ENCODE data around the gene ARHGEF3.

Gene ARHGEF3

DNA sequence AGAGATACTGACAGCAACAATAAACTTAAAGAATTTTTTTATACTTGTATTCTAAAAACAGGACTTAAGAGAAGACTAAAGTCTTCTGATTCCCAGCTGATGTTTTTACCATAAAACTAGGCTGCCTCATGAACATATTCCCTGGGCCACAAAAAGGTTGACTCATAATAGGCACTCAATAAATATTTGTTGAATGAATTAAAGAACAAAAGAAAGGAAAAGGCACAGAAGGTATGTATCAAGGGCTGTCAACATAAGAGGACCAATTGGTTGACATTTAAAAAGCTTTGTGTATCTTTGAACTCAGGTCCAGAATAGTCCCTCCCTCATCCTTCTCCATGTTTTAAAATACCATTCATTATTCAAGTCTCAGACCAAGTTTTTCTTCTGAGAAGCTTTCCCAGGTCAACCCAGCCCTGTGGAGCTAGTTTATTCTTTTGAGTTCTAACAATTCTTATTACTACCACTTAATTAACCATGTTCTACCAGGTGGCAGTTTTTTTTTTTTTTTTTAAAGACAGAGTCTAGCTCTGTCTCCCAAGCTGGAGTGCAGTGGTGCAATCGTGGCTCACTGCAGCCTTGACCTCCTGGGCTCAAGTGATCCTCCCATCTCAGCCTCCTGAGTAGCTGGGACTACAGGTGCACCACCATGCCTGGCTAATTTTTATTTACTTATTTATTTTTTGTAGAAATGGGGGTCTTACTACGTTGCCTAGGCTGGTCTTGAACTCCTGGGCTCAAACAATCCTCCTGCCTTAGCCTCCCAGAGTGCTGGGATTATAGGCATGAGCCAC is 17.5 kb upstream of the ARHGEF3 start:
- DNase-seq = no peak

DNA sequence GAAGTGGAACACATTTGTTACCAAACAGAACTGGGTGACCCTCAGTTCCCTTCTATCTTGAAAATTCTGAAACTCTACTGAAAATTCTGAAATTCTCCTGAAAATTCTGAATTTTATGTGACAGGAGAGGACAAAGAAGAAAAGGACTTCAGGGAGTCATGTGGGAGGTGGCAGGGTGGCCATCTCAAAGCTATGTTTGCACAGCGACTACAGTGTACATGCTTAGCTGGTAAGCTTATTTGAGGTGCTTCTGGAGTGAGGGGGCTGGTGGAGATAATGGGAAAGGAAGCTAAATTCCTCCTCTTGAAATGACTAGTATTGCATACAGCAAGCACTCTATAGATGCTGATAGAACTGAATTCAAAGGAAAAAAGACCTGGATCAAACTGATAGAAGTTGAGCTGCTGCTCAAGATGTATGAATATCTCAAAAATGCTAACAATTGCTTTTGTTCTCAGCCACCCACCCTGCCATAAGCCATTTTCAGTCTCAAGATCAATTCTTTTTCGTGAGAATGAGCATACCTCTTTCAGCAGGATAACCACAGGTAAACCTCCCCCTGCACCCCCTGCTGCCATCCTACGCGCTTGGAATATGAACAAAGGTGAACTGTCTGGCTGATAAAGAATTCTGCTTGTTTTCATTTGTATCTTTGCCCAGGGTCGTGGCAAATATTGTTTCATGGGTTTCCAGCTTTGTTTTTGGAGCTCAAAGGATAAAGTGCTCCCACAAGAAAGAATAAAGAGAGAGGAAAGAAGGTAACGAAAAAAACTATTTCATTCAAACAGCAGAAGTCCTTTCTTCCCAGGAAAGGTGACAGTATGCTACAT is 16.6 kb upstream of the ARHGEF3 start:
- no peak for DNase-seq

DNA sequence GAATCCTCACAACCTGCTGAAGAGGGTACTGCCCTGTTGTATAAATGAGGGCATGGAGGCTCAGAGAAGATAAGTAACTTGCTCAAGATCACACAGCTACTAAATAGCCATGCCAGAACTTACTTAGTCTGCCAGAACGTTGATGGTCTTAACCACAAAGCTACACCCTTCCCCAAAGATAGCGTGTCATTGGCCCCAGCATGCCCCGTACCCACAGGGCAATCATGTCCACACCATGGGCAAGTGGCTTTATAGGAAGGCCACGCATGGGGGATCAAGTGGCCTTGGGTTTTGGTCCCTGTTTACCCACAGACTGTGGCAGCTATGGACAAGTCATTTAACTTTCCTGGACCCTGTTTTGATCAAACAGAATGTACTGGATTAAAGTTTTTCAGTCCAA is 15.9 kb upstream of the ARHGEF3 start:
- DNase-seq = no peak

DNA sequence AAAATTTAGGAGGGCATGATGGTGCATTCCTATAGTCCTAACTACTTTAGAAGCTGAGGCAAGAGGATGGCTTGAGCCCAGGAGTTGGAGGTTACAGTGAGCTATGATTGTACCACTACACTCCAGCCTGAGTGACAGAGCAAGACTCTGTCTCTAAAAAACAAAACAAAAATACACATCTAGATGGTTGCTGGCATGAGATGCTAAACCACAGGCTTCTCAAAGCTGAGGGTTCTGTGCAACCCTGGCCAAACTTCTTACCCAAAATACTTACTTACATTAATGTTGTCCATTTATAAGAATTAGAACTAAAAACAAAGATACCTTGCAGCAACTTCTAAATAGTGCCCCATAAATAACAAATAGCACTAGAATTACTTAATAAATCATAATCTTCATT is 14.3 kb upstream of the ARHGEF3 start:
- no peak for DNase-seq

DNA sequence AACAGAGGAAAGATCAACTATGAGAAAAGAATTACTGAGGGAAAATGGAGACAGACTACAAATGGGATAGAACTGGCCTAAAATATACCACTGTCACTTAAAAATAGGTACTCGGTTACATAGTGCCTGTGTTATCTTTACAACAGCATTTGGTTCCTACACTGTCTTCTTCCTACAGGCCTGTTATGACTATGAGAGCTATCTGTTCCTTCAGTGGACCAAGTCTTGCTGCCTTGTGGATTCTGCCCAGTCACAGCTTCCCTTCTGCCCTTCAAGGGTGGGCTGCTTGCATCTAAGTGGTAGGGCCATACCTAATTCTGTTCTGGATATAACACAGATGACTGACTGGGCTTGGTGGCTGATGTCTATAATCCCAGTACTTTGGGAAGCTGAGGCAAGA is 13.8 kb upstream of the ARHGEF3 start:
- DNase-seq = no peak

DNA sequence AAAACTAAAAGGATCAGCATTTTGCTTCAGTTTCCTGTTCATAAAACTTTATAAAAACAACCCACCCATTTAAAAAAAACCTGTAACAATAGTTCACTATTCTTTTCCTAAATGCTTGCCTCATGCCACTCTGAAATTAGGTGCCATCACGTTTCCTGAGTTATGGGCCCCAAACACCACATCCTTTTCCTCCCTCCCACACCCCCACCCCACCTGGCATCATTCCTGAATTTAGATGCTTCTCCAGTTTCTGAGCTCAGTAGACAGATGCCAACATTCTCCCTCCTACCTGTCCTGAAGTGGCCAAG is 11.9 kb upstream of the ARHGEF3 start:
- no peak for DNase-seq

DNA sequence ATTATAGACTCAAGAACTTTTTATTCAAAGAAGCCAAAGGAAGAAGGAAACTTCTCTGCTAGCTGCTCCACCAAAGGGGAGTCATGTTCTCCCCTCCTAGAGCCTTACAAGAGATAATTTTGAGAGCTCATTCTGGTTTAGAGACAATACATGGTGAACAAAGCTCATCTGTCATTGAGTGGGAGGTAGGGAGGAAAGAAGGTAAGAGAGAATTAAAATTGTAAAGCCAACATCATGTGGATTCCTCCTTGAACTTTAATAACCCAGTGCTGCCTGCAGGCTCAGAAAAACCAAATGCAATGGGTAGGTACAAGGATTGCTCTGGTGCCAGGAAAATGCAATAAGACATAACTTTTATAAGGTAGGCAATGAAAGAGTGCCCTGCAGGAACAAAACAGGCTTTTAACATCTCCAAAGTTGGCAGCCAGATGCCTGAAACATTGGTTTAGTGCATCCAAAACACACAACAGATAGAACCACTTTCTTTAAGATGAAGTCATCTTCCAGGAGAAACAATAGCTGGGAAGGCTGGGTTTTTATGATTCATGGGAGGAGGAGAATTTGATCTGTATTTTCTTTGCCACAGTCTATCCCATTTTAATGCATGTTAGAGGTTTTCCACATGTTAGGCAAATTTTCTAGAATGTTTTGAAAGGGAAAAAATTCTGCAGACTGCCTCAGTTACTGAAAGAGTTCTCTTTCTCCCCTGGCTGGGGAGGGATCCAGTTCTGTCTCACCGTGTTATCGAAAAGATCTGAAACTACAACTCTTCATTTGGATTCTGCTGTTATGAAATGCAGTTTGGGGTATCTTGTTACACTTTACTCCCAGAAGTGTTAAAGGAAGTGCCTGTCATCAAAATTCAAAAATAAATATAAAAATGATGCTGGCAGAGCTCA is 11.3 kb upstream of the ARHGEF3 start:
- no peak for DNase-seq

DNA sequence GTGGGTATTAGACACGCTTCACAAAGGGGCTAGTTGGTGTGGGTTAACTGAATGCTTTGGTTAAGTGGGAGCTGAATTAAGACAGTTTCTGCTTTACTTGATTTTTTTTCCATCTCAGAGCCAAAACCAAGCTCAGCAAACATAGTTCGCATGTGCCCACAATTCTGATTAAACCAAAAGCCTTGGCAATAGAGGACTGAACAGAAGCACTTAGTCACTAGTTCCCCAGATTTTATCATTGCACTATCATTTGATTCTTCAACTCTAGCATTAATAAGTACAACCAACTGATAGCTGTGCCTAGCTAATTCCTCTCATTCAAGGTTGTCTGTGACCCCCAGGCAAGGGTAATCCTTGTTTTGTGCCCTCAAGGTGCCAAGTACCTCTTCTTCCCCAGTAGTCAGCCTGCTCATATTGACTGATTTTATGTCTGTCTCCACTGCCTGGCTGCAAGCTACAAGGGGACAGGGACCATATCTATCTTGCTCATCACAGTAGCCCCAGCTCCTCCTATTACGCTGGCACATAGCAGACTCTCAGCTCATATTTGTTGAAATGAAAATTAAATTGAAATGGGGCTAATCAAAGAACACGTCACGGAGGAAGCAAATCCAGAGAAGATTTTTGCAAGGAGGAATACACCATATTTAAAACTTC is 9.9 kb upstream of the ARHGEF3 start:
- DNase-seq = no peak

DNA sequence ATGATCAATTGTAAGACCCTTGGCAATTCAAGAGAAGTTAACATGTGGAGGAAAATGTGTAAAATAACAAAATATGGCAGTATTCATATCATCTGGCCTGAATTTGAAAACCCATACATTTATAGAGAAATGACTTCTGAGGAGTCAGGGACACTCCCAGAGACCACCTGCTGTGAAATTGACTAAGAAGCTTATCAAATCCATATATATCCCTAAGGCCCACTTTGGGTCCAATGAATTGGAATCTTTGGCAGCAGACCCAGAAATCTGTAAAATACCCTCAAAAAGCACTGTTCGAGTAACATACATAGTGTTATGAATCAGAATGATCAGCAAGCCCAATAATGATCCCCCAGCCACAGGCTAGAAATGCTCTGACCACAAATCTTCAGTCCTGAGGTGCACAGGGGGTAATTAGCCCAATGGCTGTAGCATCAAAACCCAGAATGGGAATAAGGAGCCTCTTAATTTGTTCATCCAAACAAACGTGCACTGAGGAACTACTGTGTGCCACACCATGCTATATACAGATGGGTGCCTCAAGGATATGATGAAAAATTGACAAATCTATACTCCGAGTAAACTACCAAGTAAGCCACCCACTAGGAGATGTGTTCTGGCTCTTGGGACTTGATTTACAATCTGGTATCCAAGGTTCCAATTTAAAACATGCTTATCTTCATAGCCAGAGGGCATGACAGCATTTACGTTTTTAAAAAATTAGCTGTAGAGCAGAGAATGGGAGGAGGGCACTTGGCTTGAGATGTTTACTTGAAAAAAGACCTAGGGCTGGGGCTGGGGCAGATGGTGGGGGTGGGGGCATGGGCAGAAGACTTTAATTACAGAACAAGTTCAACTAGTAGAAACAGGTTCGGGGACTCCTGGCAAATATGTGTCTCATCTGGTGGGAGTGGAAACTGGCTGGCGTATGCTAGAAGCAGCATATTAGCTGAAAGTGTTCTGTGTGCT is 9.1 kb upstream of the ARHGEF3 start:
- no peak for DNase-seq

DNA sequence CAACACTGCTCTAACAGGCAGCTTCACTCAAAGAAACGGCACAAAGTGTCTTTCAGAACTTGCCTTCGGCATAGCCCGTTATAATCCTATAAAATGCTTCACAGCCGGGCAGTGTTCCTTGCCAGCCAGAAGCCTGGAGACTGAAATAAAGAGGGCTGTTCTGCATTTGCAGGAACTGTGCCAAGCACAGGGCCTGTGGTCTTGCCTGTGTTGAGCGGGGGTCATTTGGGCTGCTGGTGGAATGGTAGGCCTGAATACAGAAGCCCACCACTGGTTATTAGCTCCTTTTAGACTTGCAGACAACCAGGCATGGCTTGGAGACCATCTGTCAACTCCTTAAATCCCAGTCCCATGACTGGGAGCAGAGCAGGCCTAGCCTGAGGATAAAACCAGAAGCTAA is 4.7 kb upstream of the ARHGEF3 start:
- no peak for DNase-seq

DNA sequence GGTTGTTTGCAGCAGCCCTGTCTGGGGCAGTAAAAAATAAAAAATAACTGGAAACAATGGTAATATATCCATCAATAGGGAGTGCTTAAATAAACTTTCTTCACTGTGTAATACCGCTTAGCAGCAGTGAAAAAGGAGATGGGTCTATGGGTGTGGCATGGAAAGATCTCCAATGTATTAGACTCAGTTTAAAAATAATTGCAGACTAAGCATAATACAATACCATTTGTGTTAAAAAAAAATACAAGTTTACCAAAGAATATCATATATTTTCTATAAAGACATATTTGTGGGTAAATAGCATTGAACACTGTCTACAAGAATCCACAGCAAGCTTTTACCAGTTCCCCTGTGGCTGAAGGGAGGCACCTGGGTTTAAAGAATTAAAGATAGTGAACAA is 1.0 kb upstream of the ARHGEF3 start:
- no peak for DNase-seq

DNA sequence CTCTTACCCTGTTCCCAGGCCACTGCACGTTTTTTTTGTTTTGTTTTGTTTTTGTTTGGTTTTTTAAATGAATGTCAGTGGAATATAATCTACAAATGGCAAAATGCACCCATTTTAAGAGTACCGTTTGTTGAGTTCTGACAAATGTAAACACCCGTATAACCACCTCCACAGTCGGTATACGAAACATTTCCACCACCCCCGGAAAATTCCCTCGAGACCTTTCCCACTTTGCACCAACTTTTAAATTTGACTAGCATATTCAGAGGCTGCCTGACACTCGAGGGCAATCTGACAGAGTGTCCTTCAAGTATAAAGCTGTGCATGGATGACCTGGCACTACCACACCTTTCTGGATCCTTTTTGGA is 613 bp upstream of the ARHGEF3 start:
- DNase-seq = no peak

DNA sequence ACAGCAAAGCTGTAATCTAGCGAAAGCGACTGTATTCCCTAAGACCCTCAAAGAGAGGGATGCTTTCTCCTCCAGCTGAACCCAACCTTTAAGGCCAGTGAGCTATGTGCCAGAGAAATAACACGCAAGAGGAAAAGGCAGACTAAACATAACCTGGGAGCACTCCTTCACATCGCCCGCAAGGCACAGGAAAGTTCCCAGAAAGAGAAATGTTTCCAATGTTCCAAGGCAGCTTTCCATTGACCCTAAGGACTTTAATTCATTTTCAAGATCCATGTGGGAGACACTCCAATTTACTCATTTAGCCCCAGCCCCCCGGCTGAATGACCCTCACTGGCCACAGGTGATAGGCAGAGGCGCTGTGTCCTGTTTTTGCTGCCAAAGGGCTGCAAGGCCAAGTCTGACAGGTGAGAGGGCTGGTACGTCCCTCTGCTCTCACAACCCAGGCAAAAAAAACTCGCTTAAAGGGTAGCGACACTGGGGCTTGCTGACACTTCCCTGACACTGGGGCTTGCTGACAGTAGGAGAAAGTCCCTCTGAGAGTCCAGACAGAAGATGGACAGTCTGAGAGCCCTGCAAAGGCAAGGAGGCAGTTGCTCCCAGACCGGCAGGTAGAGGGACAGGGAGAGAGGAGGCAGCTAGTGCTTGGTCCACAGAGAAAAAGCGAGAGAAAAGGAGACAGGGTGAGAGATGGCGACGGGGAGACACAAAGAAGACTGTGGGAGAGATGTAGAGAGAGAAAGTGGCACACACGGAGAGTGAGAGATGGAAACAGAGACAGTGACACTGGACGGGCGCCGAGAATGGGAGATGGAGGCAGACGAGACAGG is 702 bp downstream of the ARHGEF3 start:
- no peak for DNase-seq

DNA sequence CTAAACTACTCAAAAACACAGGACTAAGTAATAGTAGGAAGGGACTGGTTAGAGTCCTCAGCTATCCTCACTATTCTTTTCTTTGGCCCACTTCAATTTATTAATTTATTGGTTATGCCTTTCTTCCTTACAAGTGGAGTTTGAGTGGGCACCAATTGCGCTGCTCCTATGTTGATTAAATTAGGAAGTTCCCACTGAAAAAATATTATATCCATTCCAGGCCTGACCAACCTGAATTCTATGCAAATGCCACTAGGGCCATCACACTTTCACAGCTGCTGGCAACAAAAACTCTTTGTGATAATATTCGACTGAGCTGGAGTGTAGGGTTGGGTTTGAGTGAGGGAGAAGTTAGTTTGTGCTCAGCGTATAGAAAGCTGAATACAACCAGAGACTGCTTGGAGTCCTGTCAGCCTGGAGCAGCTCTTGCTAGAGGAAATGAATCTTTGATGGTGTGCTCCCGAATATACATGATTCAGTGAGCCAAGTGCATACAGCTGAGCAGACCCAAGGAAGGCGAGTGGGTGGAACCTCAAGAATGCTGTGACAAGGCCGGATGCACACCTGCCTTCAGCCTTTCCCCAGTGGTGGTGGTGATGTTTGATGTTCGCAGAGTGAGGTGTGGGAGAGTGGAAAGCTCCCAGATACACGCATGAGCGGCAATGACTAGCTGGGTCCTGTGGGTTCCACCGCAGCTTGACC is 1.5 kb downstream of the ARHGEF3 start:
- DNase-seq = peak; percentile 59 to 64

DNA sequence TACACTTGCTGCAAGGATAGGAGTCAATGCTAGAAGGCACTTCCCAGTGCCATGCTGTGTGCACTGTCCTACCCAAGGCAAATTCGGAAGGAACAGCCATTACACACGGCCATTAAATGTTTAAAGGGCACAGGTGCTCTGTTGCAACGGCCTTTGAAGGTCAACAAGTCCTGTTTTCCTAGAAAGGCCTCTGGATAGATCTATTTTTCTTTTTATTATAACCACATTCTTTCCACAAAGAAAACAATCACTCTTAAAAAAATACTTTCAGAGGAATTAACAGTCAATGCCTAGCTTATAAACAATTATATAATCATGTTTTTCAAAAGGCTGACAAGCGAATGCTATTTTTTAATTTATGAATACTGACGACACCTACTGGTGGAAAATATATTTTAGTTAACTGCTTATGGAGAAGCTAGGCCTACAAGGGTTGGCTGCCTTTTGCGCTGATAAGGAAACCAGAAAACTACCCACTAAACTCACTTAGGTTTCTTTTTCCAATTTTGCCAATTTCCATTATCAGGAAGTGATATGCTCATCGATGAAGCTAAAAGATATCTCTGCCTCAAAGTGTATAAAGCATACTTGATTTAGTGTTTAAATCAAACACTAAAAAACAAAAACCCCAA is 2.4 kb downstream of the ARHGEF3 start:
- DNase-seq = peak; percentile 74 to 98

DNA sequence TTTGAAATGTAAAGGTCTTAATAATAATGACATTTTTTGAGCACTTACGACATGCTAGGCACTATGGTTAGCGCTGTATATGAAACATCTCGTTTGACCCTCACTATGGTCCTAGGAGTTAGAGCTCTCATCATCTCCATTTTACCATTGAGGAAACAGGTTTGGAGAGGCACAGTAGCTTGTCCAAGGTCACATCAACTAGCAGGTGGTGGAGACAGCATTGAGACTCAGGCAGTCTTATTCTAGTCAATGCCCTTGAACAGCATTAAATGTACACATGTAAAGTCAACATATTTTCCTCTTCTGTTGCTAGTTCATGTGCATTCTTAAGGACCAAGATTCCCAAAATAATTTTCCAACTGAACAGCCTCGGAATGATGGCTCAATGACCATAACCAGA is 4.8 kb downstream of the ARHGEF3 start:
- DNase-seq = no peak

DNA sequence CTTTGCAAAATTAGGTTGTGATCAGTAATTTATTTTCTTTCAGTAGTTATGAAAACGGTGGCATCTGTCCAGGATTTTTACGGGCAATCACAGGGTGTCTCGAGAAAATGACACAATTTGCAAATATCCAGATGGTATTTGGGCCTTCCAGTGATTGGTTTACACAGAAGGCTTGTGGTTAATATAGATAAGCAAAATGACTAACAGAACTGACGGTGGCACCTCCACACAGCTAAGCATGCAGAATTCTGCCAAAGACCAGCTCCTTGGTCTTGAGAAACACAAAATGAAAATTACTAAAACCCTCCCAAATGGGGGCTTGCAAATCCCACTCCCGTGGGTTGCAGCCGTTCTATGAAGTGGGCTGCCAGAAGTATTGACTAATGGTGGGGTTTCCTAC is 5.5 kb downstream of the ARHGEF3 start:
- peak in 1 of 2 donors; percentile 76 for DNase-seq

DNA sequence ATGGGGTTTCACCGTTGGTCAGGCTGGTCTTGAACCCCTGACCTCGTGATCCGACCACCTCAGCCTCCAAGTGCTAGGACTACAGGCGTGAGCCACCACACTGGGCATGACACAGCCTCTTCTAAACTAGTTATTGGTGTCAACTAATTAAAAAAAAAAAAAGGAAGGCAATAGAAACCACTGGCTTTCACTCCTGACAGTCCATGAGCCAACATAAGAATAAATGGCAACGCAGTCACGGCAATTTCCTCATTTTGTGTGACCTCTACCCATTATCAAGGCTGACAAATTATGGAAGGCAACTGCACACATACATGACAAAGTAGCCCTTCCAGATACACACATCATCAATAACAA is 5.9 kb downstream of the ARHGEF3 start:
- DNase-seq = peak; percentile 78 to 91

DNA sequence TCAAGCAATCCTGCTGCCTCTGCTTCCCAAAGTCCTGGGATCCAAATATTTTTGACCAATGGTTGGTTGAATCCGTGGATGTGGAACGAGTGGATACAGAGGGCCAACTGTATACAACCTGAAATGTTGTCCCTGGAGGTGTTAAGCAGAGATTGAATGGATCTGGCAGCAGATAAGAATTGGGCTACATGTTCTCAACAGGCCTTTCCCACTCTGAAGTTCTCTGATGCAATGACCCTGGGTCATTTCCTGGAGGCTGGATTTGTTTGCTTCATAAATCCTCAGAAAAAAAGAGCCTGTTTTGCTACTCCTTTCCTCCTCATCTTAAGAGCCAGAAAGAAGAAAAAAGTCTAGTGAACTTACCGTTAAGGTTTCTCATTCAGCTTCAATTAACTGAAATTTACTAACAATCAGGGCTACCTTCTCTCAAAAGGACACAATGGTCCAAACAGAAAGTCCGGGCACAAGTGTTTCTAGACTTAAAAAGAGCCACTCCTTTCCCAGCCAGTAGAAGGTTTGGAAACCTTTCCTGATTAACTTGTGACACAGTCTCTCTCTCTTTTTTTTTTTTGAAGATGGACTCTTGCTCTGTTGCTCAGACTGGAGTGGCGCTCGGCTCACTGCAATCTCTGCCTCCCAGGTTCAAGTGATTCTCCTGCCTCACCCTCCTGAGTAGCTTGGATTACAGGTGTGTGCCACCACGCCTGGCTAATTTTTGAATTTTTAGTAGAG is 6.5 kb downstream of the ARHGEF3 start:
- peak; percentile 62 to 66 for DNase-seq
